Adrenal gland (tissue), 5 donors: ENCODE data around the gene RUNX1.

Experiments
- CTCF ChIP-seq, 6 experiments: fragments of 450-650 bp in 4 of 6; fragments of 200-600 bp in 2 of 6; sonication (generic) in 1 of 6; IDR thresholded peaks; 1 replicate in 5 of 6; 2 replicates in 1 of 6; pipeline versions ENCODE4 v1.5.1 to v1.8.0; 2016 to 2021; ENCODE audit warnings: antibody characterized with exemption in 6 of 6, mild to moderate bottlenecking in 2 of 6, moderate library complexity in 1 of 6
- POLR2A ChIP-seq, 2 donors: fragments of 450-650 bp; IDR thresholded peaks; one replicate each; pipeline ENCODE4 v1.6.1; 2017; ENCODE audit warnings: antibody characterized with exemption in 2 of 2, mild to moderate bottlenecking in 2 of 2, moderate library complexity in 1 of 2
- donor health status: DM: no; HTN: no; CAD: no.

- TF ChIP-seq CTCF (IDR thresholded peaks at IDR 0.05) (no peak), POLR2A (IDR thresholded peaks at IDR 0.05) (no peak)
These were observed 88.4 kb downstream of the RUNX1 start for GRCh38 chr21:34960687-34961086.
